Measurements from ENCODE around the gene ADAMTS17. TPM values are rescaled to one million over a fixed set of nuclear protein-coding genes. Genes with fewer than 3 reads are reported as not detected.
A peak's percentile ranks its signal among the peaks of the same experiment; 100 is the strongest.

Gene ADAMTS17
- total RNA-seq, 1 experiment from 2014 or later: 5.1 TPM

- peak; percentile 12 for DNase-seq (ENCODE audit: low read depth)
Observed at GRCh38 chr15:100201376-100202280, 140.1 kb downstream of the ADAMTS17 start.

GRCh38 chr15:100200287-100200880, 141.4 kb downstream of the ADAMTS17 start:
- no peak for DNase-seq (ENCODE audit: low read depth)

GRCh38 chr15:100199711-100200286, 142.0 kb downstream of the ADAMTS17 start:
- DNase-seq (ENCODE audit: low read depth): no peak

- DNase-seq (ENCODE audit: low read depth): no peak
Observed at GRCh38 chr15:100198442-100198841, 143.3 kb downstream of the ADAMTS17 start.

DNA sequence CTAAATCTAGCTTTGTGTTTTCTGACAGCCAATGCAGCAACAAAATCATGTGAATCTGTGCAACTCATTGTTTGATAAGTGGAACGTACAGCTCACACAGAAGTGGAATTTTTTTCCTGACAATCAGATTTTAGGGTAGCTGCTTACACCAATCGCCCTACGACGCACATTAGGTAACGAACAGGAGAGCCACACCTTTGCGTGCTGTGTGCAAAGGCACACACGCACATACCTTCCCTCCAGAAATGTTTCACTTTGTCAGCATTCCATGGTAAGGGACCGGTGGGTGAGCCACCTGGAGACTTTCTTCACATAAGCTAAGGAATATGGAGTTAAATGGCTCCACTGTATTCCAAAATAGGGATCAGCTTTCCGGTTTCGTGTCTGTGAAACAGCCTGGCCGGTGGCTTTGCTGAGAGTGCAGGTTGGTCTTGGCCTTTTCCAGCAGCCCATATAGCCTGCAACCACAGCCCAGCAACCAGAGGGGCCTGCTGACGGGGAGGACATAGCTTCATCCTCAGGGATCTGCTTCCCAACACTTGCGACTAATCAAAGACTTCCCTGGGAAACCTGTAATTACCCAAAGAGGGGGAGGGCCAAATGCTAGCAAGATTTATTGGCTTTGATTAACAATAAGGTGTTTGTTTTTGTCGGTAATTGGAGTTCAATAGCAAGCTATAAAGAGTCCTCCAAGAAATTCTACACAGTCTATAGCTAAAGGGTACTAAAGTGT, 145.3 kb downstream of the ADAMTS17 start:
- DNase-seq (ENCODE audit: low read depth): no peak

GRCh38 chr15:100194996-100195395, 146.8 kb downstream of the ADAMTS17 start:
- no peak for DNase-seq (ENCODE audit: low read depth)

DNA sequence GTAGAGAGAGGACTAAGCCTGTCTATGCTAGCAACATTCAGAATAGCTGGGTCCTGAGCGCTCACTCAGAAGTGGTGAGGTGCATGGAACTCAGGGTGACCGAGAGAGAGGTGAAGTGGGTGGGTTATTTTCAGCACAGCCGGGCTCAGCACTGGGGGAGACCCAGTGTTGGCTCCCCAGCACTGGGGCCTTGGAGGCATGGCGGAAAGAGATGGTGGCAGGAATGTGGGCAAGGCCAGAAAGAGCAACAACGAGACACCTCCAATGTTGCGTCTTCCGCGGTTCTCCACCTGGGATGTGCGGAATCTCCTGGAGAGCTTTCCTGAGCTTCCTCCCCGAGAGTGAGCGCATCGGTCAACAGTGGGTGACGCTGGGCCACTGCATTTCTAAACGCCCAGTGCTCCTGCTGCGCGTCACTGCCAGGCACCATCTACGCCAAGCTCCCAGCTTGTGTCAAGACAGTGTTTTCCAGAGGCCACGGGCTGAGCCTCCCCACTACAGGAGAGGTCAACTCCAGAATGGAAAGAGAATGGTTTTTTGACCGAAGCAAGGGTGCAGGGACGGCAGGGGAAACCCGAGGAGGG, 148.4 kb downstream of the ADAMTS17 start:
- DNase-seq (ENCODE audit: low read depth): no peak

GRCh38 chr15:100192097-100193080, 149.4 kb downstream of the ADAMTS17 start:
- no peak for DNase-seq (ENCODE audit: low read depth)

- no peak for DNase-seq (ENCODE audit: low read depth)
Observed at GRCh38 chr15:100191161-100191560, 150.6 kb downstream of the ADAMTS17 start.

DNA sequence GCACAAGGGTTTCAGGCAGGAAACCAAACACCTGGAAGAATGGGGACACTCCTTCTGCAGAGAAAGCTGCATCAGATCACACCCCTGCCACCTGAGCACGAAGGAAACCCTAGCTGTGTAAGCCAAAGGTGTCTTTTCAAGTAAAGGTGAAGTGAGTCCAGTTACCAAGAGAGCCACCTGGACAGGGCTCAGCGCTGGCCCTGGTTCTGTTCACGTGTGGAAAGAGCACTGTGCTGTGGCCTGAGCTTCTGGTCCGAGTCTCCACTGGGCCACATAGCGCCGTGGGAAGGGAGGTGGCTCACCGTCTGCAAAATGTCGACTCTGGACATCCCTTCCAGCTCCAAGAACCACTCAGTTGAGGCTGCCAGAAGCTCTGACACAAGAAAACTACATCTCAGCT, 151.1 kb downstream of the ADAMTS17 start:
- DNase-seq (ENCODE audit: low read depth): no peak

- DNase-seq (ENCODE audit: low read depth): peak; percentile 41
Observed at GRCh38 chr15:100189849-100190248, 151.9 kb downstream of the ADAMTS17 start.

GRCh38 chr15:100189319-100189718, 152.5 kb downstream of the ADAMTS17 start:
- no peak for DNase-seq (ENCODE audit: low read depth)

DNA sequence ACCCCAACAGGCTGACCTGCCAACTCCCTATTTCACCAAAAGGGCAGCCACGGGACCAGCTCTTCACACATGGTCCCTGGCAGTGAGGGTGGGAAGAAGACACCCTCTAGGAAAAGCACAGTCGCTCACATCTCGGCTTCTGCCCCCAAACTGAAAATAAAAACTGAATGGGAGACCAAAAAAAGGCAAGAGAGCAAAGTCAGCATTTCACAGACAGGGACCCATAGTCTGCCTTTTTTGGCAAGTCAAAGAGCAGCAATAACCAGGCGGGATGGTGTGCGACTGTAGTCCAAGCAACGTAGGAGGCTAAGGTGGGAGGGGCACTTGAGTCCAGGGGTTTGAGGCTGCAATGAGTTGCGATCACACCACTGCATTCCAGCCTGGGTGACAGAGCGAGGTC, 154.1 kb downstream of the ADAMTS17 start:
- no peak for DNase-seq (ENCODE audit: low read depth)

DNA sequence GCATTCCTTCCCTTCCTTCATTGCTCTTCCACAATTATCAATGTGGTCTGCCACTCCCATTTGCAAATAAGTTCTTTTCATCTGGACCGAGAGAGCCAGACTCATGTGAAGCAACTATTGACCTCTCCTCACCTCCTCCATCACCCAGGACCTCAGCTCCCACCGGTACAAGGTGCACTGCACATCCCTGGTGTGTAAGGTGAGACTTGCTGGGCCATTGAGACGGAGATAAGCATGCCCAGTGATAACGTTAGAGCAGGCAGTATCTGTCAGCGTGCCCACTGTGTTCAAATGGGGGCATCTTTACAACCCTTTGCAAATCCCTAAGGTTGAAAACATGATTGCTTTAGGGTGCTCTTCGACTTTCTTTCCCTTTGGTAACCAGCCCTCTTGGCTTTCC, 154.8 kb downstream of the ADAMTS17 start:
- DNase-seq (ENCODE audit: low read depth): no peak

DNA sequence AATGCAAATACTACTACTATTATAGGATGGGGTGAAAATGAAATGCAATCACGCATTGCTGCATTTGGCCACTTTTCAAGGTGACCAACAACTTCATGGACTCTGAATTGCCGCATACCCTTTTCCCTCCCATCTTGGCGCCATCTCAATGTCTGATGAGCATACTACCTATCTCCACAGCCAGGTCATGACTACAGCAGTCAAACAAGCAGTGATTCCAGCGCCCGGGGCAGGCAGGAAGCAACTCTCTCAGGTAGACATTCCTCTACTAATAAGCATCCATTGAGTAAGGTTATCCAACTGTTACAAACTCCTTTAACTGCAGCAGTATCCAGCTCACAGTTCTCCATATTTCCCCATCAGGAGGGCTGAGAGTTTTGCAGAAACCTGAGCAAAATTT, 155.4 kb downstream of the ADAMTS17 start:
- no peak for DNase-seq (ENCODE audit: low read depth)

- DNase-seq (ENCODE audit: low read depth): no peak
Observed at GRCh38 chr15:100183921-100184495, 157.8 kb downstream of the ADAMTS17 start.

DNA sequence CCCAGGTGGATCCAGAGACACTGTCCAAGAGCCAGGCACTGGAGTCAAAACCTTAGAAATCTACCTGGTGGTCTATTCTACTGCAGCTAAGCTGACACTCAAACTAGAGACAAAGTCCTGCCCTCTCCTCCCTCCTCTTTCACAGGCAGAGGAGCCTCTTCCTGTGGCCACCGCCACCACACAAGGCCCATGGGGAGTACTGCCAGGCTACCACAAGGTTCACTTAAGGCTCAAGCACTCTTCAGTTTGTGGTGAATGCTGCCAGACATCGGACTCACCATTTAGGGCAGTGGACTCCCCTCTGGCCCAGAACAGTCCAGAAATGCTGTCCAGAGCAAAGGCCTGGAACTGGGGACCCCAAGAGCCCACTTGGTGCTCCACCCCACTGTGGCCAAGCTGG, 160.9 kb downstream of the ADAMTS17 start:
- no peak for DNase-seq (ENCODE audit: low read depth)

GRCh38 chr15:100175406-100176114, 166.2 kb downstream of the ADAMTS17 start:
- no peak for DNase-seq (ENCODE audit: low read depth)

DNA sequence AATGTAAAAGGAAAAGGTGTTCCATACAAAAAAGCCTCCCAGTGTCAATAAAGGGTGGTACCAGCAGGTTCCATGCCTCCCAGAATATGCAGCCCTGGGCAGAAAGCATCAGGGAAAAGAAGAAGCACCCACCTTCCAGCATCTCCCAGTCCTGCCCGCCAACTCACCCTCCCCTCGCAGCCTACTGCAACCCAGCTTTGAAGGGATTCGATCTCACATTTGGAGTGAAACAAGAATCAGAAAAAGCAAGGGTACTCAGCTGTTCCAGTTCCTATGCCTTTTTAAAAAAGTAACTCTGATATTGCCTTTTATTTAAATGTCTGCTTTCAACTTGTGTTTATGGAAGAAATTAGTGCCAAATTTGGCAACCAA, 166.9 kb downstream of the ADAMTS17 start:
- DNase-seq (ENCODE audit: low read depth): no peak
